ENCODE data around the gene LRRC75A.

The LRRC75A gene

DNA sequence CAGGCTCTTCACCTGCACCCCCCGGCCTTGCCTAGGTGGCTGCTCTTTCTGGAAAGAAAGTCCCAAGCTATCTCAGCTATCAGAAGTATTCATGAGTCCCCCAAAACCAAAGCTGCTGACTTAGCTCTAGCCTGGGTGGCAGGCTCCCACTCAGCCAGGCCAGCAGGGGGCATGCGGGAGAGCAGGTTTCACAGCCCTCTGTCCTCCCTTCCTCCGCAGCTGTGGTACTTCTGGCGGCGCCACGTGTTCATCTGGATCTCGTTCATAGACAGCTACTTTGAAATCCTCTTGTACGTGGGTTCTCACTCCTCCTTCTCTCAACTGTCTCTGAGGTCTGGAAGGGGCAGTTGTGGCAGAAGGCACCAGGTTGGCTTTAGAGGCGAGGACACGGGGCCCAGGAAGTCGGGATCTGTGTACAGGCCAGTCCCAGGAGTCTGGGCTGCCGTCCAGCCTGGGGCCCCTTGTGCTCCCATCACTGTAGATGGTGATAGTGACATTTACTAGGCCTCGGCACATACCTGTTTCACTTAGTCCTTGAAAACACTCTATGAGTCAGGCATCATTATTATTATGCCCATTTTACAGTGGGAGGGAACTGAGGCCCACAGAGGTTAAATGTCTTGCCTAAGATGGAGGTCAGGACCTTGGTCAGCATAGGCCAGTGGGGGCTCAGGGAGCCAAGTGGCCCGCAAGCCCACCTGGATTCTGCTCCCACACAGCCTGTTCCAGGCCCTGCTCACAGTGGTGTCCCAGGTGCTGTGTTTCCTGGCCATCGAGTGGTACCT lies 63.7 kb downstream of the LRRC75A start:
- peak; percentile 63 for TF ChIP-seq CTCF (IDR thresholded peaks at IDR 0.05; ENCODE audit: extremely low read depth, insufficient read depth, missing control alignments)
- in situ Hi-C loops (cut with MboI; ENCODE audit: low pct_unique_long_range_greater_than_20kb, low sequenced_read_pairs, unreplicated experiment) = no loop called here
- no peak for DNase-seq (ENCODE audit: low spot score)

- in situ Hi-C loops (cut with MboI; ENCODE audit: low pct_unique_long_range_greater_than_20kb, low sequenced_read_pairs, unreplicated experiment) = no loop called here
- DNase-seq (ENCODE audit: low spot score) = no peak
- TF ChIP-seq CTCF (IDR thresholded peaks at IDR 0.05; ENCODE audit: extremely low read depth, insufficient read depth, missing control alignments) = no peak
These were observed 65.0 kb downstream of the LRRC75A start for GRCh38 chr17:16427020-16427419.

DNA sequence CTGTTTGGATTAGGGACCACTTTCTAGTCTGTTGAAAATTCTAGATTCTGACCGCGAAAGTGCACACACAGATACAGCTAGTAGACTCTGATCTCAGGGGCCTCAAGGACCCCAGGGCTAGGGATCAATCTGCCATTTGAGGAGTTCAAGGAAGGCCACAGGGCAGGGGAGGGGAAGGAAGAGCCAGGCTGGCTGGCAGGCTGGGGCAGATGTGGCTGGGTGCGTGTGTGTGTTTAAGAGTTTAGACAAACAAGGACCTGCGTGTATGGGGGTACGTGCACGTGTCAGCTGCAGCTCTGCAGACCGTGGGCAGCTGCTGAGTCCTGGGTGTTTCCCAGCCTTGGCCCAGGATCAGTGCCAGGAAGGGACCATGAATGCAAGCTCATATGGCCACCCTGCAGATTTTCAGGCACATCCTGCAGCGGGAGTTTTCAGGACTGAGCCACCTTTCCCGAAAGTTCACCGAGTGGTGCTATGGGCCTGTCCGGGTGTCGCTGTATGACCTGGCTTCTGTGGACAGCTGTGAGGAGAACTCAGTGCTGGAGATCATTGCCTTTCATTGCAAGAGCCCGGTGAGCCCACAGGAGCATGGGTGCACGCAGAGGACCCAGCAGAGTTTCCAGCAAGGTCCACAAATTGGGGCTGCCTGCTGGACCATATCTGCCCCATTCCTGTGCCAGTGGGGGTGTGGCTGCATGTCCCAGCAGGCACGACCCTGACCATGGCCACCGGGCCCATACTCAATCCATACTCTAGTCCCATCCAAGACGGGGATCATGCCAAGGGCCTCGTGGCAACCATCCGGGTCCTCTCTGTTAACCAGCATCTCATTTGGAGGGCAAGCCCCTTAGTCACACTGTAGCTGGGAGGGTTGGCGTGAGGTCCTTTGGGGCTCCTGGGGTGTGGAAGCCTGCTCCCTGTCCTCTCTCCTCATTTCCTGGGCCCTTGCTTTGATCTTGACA lies 66.0 kb downstream of the LRRC75A start:
- in situ Hi-C loops (cut with MboI; ENCODE audit: low pct_unique_long_range_greater_than_20kb, low sequenced_read_pairs, unreplicated experiment) = no loop called here
- TF ChIP-seq CTCF (IDR thresholded peaks at IDR 0.05; ENCODE audit: extremely low read depth, insufficient read depth, missing control alignments) = no peak
- DNase-seq (ENCODE audit: low spot score) = no peak

- DNase-seq (ENCODE audit: low spot score) = no peak
- in situ Hi-C loops (cut with MboI; ENCODE audit: low pct_unique_long_range_greater_than_20kb, low sequenced_read_pairs, unreplicated experiment) = no loop called here
- no peak for TF ChIP-seq CTCF (IDR thresholded peaks at IDR 0.05; ENCODE audit: extremely low read depth, insufficient read depth, missing control alignments)
These were observed 66.8 kb downstream of the LRRC75A start for GRCh38 chr17:16425202-16425601.

- in situ Hi-C loops (cut with MboI; ENCODE audit: low pct_unique_long_range_greater_than_20kb, low sequenced_read_pairs, unreplicated experiment) = no loop called here
- no peak for TF ChIP-seq CTCF (IDR thresholded peaks at IDR 0.05; ENCODE audit: extremely low read depth, insufficient read depth, missing control alignments)
- DNase-seq (ENCODE audit: low spot score) = no peak
These were observed 68.6 kb downstream of the LRRC75A start for GRCh38 chr17:16423226-16423872.

DNA sequence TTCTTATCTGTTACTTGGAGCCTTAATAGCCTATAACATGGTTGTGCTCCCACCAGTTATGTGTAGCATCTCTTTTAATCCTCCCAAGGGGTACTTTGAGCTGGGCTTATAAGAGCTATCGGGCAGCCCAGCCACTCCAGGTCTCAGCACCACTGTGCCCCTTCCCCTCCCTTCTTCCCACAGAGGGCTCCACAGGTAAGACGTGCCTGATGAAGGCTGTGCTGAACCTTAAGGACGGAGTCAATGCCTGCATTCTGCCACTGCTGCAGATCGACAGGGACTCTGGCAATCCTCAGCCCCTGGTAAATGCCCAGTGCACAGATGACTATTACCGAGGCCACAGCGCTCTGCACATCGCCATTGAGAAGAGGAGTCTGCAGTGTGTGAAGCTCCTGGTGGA lies 69.6 kb downstream of the LRRC75A start:
- DNase-seq (ENCODE audit: low spot score) = no peak
- TF ChIP-seq CTCF (IDR thresholded peaks at IDR 0.05; ENCODE audit: extremely low read depth, insufficient read depth, missing control alignments) = no peak
- in situ Hi-C loops (cut with MboI; ENCODE audit: low pct_unique_long_range_greater_than_20kb, low sequenced_read_pairs, unreplicated experiment) = no loop called here

All from GM13977 (cell line).